HG03103 (cell line): ENCODE measurements around the gene SLC35F3.

Source experiments
- ATAC-seq: cut with Tn5 transposase; IDR thresholded peaks from one replicate; pipeline ENCODE4 v1.9.1; 2021; ENCODE audit warnings: low read depth; ENCODE audit not compliant: unreplicated experiment

The SLC35F3 gene

DNA sequence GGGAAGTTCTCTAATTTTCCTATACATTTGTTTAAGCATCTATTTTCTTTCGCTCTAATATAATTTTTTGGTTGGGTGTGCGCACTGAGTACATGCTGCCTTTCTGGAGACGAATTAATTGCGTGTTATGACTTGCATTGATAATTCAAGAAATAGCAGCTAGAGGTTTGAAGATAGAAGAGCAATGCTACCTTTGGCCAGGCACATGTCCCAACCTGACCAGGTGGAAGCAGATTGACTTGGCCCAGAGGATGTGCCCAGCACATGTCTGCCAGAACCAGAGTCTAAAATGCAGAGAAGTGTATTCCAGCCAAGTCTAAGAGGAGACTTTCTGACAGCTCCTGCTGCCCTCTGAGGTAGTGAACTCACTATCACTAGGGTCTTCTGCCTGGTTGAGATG, 114.3 kb downstream of the SLC35F3 start:
- ATAC-seq = no peak

DNA sequence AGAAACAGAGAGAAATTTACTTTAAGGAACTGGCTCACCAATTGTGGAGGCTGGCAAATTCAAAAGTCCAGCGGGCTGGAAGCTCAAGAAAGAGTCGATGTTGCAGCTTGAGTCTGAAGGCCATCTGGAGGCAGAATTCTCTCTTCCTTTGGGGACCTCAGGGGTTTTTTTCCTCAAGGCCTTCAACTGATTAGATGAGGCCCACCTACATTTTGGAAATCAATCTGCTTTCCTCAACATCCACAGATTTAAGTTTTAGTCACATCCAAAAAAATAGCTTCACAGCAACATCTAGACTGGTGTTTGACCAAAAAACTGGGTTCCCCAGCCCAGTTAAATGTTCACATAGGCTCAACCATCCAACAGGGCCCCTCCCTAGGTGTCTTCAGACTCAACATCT, 114.9 kb downstream of the SLC35F3 start:
- no peak for ATAC-seq

DNA sequence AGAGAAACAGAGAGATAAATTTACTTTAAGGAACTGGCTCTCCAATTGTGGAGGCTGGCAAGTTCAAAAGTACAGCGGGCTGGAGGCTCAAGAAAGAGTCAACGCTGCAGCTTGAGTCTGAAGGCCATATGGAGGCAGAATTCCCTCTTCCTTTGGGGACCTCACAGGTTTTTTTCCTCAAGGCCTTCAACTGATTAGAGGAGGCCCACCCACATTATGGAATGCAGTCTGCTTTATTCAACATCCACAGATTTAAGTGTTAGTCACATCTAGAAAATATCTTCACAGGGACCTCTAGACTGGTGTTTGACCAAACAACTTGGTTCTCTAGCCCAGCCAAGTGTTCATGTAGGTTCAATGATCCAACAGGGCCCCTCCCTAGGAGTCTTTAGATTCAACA, 117.8 kb downstream of the SLC35F3 start:
- ATAC-seq = no peak

DNA sequence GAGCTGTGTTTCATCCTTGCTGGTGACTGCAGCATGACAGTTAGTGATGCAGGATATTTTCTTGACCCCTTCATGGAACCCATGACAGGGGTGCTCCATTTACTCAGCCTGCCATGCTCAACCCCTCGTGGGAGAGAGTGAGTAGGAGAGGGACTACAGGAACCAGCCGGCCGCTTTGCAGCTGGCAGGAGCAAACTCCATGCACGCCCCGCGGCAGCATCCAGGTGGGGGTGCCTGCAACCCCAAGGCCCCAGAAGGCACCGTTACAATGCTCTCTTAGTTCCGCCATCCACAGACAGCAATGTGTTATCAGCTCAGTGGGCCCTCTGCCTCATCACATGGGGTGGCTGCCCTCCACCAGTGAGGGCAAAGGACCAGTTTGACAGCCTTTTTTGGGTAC, 135.1 kb downstream of the SLC35F3 start:
- ATAC-seq = no peak

DNA sequence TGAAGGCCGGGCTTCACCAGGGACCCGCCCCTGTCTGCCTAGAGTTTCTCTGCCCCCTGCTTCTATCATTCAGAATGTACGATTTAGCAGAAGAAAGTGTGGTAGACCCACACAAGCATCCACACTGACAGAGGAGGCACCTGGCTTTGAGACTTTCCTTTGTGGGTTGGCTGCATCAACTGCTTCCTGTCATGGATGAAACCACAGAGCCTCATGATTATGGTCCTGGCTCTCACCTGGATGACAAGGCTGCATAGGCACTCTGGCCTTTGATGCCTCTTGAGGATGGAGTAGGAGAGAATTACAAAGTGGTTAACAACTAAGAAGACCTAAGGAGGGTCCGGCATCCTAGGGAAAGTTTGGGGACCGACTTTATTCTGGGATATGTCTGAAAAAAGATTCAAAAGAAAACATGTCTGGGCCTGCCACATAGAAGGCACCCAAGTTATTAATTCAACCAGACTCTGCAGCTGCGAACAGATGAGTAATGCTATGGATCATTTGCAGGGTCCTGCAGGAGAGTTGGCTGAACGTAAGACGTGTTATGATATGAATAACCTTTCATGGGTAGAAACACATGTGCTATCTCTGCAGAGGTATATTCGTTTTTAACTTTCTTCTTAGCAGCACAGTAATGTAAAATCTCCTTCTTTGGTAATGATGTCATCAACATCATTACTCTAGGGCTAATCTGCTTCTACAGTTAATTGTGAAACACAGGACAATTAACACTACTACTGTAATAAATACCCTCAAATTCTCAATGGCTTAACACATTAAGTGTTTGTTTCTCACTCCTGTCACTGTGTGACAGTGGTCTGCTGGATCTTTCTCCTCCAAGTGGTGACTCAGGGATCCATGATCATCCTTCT, 136.2 kb downstream of the SLC35F3 start:
- no peak for ATAC-seq

DNA sequence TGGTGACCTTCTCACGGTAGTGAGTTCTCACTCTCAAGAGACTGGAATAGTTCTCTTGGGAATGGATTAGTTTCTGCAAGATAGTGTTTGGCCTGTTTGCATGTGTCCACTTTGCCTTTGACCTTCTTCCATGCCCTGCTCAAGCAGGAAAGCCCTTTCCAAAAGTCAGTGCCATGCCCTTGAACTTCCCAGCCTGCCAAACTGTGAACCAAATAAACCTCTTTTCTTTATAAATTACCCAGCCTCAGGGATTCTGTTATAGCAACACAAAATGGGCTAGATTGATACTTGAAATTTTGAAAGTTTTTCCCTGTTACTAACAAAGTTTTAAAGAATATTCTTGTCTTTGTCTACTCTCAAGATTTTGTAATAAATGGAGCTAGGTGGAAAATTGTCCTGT, 139.6 kb downstream of the SLC35F3 start:
- ATAC-seq = no peak

DNA sequence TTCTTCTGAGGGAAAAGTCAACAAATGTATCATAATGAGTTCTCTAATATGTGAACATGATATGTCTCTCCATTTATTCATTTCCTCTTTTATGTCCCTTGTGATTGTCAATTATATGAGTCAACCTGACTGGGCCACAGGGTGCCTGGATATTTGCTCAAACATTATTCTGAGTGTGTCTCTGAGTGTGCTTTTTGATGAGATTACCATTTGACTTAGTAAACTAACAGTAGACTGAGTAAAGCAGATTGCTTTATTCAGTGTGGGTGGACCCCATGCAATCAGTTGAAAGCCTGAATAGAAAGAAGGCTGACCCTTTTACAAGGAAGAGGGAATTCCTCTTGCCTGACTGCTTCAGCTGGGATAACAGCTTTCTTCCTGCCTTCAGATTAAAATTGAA, 142.6 kb downstream of the SLC35F3 start:
- no peak for ATAC-seq

DNA sequence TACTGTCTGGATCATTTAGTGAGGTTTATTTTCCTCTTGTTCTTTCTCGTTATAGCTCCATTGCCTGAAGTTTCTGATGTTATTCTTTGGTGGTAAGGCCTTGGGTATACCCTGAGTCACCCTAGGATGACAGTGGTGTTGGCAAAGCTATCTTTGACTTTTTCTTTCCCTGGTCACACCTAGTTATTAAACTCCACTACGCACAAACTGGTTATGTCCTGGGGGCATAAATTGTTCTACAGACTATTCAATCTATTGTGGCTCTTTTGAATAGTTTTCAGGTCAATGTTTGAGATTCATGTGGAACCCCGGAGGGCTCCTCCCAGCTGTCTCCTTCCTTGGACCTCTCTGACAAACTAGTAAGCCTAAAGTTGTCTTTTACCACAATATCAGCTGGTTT, 157.7 kb downstream of the SLC35F3 start:
- no peak for ATAC-seq

DNA sequence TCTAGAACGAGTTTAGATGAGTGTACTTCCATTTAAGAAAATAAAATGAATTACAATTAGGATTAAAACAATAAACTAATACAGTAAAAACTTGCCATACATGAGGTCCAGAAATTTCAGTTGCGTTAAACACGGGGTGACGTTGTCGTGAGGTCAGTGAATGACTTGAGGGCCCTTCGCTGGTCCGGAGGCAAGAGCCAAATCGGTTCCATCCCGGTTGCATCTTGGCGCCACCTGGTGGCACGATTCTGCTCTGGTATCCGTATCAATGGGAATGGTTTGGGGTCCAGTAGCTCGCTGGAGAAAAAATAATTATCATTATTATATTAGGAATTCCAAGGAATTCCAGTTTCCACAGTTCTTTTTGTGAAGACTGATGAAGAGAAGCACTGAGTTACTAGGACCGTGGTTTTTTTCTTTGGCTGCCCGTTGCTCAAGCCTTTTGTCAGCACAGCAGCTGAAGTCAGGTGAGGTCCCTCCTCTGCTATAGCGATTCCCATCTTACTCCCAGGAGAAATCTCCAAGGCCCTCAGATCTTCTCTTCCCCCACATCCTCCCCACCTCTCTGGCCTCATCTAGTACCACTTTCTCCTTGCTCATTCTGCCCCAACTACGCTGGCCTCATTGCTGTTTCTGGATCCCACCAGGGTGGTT, 161.4 kb downstream of the SLC35F3 start:
- ATAC-seq = no peak

DNA sequence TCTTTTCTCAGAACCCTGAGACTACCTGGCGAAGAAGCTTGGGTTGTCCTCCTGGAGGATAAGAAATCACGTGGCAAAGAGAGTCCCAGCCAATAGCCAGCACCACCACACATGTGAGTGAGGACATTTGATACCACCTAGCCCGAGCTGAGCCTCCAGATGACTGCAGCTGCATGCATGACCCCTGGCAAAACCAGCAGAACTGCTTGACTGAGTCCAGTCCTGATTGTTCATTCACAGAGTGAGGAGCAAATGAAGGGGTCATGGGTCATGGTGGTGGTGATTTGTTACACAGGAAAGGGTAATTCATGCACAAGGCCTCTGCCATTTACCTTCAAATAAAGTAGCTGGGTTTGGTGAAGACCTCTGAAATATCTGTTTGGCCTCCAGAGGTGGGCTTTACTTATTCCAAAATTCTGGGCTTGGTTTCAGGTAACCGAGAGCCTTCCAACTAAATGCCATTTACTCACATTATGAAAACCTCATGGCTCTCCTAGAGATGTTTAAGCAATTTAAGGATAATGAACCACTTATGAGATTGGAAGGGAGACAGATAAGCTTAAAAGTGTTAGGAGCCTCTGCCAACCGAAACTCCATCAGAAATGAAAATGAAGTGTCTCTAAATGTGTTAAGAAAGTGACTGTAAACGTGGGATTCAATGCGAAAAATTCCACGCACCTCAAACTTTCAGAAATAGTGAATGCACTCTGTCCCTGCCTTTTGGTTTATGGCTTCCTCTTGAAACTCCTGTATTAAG, 163.3 kb downstream of the SLC35F3 start:
- ATAC-seq = no peak

DNA sequence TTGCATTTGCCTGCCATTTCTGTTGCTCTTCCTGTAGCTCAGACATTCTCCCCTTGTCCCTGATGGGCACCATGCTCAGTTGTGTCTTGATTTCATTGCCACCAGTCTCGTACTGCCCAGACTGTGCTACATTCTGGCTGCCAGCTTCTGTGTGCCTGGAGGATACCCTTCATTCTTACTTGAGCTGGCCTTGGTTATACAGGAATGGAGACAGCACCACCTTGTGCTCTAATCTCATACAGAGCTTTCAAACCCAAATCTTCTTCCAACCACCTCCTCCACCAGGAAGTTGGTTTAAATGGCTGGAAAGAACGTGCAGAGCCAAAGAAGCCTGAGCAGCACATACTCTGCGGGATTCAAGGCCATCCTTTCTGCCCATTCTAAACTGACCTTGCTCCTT, 165.3 kb downstream of the SLC35F3 start:
- ATAC-seq = no peak

DNA sequence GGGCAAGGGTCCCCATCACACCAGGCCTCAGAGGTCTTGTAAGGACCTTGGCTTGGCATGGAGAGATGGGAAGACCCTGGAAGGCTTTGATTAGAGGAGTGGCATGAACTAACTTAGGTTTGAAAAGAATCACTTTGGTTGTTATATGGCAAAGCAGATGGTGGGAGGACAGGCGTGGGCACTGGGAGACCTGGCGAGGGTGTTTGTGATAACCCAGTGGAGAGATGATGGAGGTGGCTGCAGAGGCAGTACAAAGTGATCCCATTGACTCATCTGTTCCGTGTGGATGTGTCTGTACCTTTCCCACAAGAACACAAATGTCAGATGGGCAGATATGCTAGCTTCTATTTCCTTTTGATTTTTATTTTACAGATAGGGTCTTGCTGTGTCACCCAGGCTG, 168.3 kb downstream of the SLC35F3 start:
- no peak for ATAC-seq

DNA sequence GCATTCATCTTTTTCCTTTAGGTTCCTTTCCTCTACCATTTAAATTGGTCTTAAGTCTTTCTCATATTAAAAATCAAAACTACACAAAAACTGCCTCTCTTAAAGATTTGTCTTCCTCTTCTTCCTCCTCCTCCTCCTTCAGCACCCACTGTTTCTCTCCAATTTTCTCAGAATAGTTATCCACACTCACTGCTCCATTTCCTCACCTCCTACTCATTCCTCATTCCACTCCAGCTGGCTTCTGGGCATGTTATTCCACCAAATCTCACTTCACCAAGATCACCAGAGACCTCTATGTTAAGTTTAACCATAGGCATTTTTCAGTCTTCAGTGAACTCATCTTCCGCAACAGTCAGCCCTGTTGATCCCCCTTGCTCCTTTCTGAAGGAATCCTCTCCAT, 173.7 kb downstream of the SLC35F3 start:
- no peak for ATAC-seq

DNA sequence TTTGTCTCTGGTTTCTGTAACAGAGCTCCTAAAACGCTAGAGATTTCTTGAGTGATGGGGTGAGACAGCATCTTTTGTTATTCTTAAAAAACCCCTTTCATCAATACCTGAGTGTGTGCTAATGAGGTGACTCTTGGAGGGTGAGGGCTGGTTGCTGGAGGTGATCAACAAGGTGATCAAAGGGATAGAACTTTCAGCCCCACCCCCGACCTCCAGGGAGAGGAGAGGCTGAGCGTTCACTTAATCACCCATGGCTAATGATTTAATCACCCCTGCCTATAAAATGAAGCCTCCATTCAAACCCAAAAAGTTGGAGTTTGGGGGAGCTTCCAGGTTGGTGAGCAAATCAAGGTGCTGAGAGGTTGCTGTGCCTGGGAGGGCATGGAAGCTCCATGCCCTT, 175.4 kb downstream of the SLC35F3 start:
- ATAC-seq = no peak

DNA sequence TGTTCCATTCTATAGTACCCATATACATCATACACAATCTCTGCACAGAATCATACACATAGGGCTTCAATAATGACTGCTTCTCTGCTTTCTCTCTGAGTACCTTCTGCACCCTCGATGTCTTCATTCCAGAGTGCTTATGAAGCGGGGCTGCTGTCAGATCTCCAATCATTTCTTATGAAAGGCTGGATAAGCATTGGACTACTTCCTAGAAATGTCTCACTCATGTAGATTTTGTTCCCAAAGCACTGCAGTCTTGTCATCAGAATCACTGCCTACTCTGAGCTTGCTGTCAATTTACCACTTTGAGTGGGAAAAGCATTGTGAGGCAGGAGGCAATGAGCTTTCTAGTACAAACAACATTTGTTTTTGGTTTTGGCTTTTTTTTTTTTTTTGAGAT, 179.0 kb downstream of the SLC35F3 start:
- ATAC-seq = no peak

DNA sequence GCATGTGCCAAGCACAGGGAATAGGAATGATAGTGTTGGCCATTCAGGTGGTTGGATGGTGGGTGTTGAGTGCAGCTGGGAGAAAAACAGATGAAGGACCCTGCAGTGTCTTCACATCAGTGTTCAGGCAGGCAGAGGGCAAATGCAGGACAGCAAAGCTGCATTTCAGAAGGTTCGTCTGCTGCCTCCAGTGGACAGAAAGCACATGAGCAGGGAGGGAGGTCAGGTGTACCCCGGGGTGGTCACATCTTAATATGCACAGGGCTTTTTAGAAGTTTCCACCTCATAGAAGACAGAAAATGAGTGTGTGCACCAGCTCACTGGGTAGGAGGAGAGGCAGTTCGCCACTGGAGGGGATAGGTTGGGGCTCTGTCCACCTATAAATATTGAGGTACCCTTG, 184.9 kb downstream of the SLC35F3 start:
- no peak for ATAC-seq

DNA sequence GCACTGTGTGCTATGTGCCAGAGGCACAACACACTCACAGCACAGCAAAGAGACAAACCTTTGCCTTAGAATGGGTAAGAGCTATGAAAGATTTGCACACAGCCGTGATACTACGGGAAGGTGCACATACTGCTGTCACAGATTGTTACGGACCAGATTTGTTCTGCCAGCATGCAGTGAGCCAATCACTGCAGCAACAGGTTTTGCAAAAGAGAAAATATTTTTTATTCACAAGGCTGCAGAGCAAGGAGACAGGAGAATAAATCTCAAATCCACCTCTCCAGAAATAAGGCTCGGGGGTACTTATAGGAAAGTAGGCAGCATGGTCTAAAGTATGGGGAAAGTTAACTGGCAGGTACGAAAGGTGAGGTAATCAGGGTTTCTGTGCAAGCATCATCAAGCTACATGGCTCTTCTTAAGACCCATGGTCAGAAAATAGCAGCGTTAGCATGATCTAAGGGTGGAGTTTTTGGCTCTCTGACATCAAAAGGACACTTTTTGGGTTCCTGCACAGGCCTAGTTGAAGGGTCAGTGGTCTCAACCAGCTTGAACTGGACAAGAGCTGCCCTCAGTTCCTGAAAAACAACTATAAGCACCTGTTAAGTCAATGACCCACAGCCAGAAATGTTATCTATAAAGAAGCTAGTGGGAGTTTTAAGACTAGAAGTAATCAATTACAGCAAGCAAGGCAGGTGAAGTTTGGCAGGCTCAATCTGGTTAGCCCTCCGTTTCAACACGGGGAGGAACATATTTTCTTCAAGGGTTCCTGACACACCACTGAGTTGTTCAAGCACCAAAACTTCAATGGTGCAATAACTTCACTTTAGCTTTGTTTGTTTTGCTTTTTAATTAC, 186.0 kb downstream of the SLC35F3 start:
- no peak for ATAC-seq

DNA sequence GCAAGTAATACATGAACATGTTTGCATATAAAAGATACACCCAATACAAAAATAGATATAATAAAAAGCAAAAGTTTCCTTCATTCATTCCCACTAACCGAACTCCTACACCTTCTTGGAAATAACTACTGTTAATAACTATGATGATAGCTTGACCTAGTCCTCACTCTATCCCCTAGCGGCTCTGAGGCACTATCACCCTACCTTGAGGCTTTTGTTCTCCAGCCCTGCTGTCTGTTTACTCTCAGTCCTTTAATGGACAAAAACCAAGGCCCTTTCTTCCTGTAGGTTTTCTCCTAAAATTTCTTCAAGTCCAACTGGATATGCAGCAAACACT, 186.6 kb downstream of the SLC35F3 start:
- ATAC-seq = no peak

DNA sequence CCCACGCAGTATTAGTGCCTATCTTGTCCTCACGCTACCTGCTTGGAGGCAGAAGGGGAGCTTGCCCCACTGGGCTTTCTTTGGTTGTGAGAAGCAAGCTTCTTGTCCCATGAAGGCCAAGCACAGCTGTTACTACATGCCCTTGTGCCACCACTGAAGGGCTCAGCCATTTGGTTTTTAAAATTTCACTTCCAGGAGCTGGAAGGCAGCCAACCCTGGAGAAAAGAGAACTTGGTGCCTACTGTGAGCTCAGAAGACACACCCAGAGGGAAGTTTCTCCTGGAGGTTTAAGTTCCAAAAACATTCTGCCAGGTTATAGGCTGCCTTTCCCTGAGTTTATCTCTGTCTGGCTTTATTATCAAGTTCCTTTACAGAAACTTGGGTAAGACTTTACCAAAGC, 187.4 kb downstream of the SLC35F3 start:
- no peak for ATAC-seq

DNA sequence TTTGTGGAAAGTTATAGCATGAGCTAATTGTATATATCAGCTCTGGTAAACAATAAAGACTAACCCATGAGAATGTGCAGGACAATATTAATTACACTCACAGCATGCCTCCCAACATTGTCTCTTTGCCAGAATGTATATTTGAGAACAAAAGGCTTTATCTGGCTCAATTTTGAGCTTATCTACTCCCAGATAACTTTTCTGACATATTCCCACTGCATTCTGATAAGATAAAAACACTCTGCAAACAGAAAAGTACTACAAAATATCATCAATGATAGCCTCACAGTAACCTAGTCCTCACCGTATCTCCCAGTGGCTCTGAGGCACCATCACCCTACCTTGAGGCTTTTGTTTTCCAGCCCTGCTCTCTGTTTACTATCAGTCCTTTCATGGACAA, 188.6 kb downstream of the SLC35F3 start:
- ATAC-seq = no peak

DNA sequence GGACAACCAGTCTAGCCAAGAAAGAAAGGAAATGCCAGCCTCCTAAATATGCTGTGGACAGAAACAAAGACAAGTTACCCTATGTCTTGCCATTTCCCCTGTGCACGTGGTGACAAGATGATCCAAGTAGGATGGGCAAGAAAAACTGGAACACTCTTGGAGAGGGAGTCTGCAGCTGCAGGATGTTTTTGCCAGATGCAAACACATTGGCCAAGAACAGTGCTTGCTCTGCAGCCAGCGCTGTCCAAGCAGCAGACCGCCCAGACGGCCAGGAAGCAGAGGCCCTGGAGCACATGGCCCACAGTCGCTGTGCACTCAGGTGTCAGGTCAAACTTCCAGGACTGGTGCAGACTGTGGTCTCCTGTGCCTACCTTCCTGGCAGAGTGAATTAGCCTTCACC, 189.3 kb downstream of the SLC35F3 start:
- no peak for ATAC-seq
